Breast epithelium (tissue), 3 donors: ENCODE data around the gene STARD13.

Source experiments
- CTCF ChIP-seq, 3 donors: fragments of 450-650 bp; IDR thresholded peaks; one replicate each; pipeline ENCODE4 v1.5.1; 2016 to 2017; ENCODE audit warnings: antibody characterized with exemption in 3 of 3, mild to moderate bottlenecking in 3 of 3, moderate library complexity in 3 of 3
- POLR2A ChIP-seq: fragments of 450-650 bp; IDR thresholded peaks from one replicate; pipeline ENCODE4 v1.6.1; 2016; ENCODE audit warnings: antibody characterized with exemption, mild to moderate bottlenecking, moderate library complexity
- POLR2AphosphoS5 ChIP-seq, 3 donors: sonication (generic); formaldehyde crosslinking; IDR thresholded peaks; one replicate each; pipeline ENCODE4 v1.6.1; 2017; ENCODE audit warnings: antibody characterized with exemption in 3 of 3

GRCh38 chr13:33139780-33140535 lies 145.6 kb downstream of the STARD13 start:
- TF ChIP-seq CTCF (IDR thresholded peaks at IDR 0.05) (no peak), POLR2A (no peak), POLR2AphosphoS5 (IDR thresholded peaks at IDR 0.05) (no peak)
